Activated effector memory CD4-positive, alpha-beta T cell treated with Interleukin-2 at 50 U/mL for 16 hours (primary cell): ENCODE measurements around the gene MYH4.

Experiments used
- DNase-seq: peaks from one replicate; pipeline ENCODE4 v3.0.0-alpha.2; 2020

MYH4 gene

GRCh38 chr17:10421211-10421610 is 48.1 kb downstream of the MYH4 start:
- DNase-seq, result no peak

GRCh38 chr17:10420811-10421210 is 48.5 kb downstream of the MYH4 start:
- no peak for DNase-seq

- DNase-seq, result no peak
Measured at GRCh38 chr17:10417431-10417830, 51.9 kb downstream of the MYH4 start.

GRCh38 chr17:10415161-10415560 is 54.2 kb downstream of the MYH4 start:
- DNase-seq, result no peak

GRCh38 chr17:10403589-10403988 is 65.8 kb downstream of the MYH4 start:
- DNase-seq, result no peak

- no peak for DNase-seq
Measured at GRCh38 chr17:10398352-10398751, 71.0 kb downstream of the MYH4 start.

- DNase-seq, result no peak
Measured at GRCh38 chr17:10396524-10397163, 72.7 kb downstream of the MYH4 start.

GRCh38 chr17:10394201-10394887 is 75.0 kb downstream of the MYH4 start:
- no peak for DNase-seq
